GM23248 (cell line): ENCODE data around the gene GABRG3.

Source experiments
- EZH2 ChIP-seq: fragments of 200-600 bp; sonication (generic); IDR thresholded peaks from 2 replicates; pipeline ENCODE4 v1.6.1; 2018; ENCODE audit warnings: antibody characterized with exemption, mild to moderate bottlenecking; ENCODE audit not compliant: insufficient read depth, poor library complexity, severe bottlenecking
- EZH2phosphoT487 ChIP-seq: fragments of 200-600 bp; sonication (generic); IDR thresholded peaks from 2 replicates; pipeline ENCODE4 v1.6.1; 2018; ENCODE audit warnings: antibody characterized with exemption, moderate library complexity, mild to moderate bottlenecking, low read depth; ENCODE audit not compliant: insufficient read depth

GRCh38 chr15:27137127-27137526 lies 166.1 kb downstream of the GABRG3 start:
- TF ChIP-seq EZH2phosphoT487 = no peak
- no peak for TF ChIP-seq EZH2
